IMR-90 (cell line): ENCODE measurements around the gene CWC15. TPM values are rescaled to one million over a fixed set of nuclear protein-coding genes. Genes with fewer than 3 reads are reported as not detected.

ENCODE experiments used
- ATAC-seq: fragments of 200-7000 bp; cut with Tn5 transposase; 2 replicates; pipeline ENCODE4 v1.9.1; 2020; ENCODE audit warnings: low read depth, mild to moderate bottlenecking, moderate library complexity
- BruUV-seq: library from RNA; stranded (reverse); fragments of 400-500 nt; replicated peaks from 2 replicates; lab custom pipeline; 2021; lab: Mats Ljungman, UMichigan
- CTCF ChIA-PET: fragments of 300-600 bp; formaldehyde crosslinking; extraction: SDS; loops from one replicate; lab custom pipeline; 2021; ENCODE audit warnings: antibody characterized with exemption; lab: Yijun Ruan, JAX
- POLR2A ChIA-PET: fragments of 300-600 bp; sonication (Branson Sonifier 250); formaldehyde crosslinking; loops from one replicate; lab custom pipeline; 2022; ENCODE audit warnings: antibody characterized with exemption; ENCODE audit not compliant: unreplicated experiment; lab: Charles Lee
- DNase-seq: peaks from one replicate; pipeline ENCODE4 v3.0.0; 2013
- H2AFZ ChIP-seq: replicated peaks from 2 replicates; pipeline ENCODE3; 2013; ENCODE audit warnings: low read length, mild to moderate bottlenecking; ENCODE audit not compliant: poor library complexity
- H2AK5ac ChIP-seq: 2 replicates; pipeline ENCODE4 v1.6.1; 2013; ENCODE audit warnings: low read depth, low read length, inconsistent platforms
- H2AK9ac ChIP-seq: replicated peaks from 2 replicates; pipeline ENCODE3; 2013; ENCODE audit warnings: mild to moderate bottlenecking, low read depth, low read length, moderate library complexity; ENCODE audit not compliant: poor library complexity
- H2BK120ac ChIP-seq: 2 replicates; pipeline ENCODE4 v1.6.1; 2013; ENCODE audit warnings: low read depth, low read length, inconsistent platforms
- H2BK15ac ChIP-seq: 3 replicates; pipeline ENCODE4 v1.6.1; 2013; ENCODE audit warnings: low read depth, low read length, inconsistent platforms
- H2BK20ac ChIP-seq: 2 replicates; pipeline ENCODE4 v1.6.1; 2013; ENCODE audit warnings: low read depth, mild to moderate bottlenecking, inconsistent platforms, low read length, moderate library complexity
- H2BK5ac ChIP-seq: 2 replicates; pipeline ENCODE4 v1.6.1; 2013; ENCODE audit warnings: mild to moderate bottlenecking, low read depth, low read length, inconsistent platforms; ENCODE audit not compliant: poor library complexity, severe bottlenecking
- H3K14ac ChIP-seq: replicated peaks from 2 replicates; pipeline ENCODE4 v1.6.1; 2013; ENCODE audit warnings: low read depth, low read length, inconsistent platforms
- H3K18ac ChIP-seq: 2 replicates; pipeline ENCODE4 v1.6.1; 2013; ENCODE audit warnings: low read depth, low read length, control low read depth
- H3K23ac ChIP-seq: 2 replicates; pipeline ENCODE4 v1.6.1; 2013; ENCODE audit warnings: low read depth, low read length, inconsistent platforms
- H3K27ac ChIP-seq: 2 replicates; pipeline ENCODE4 v1.5.1; 2013; ENCODE audit warnings: mild to moderate bottlenecking, control low read depth, low read length; ENCODE audit not compliant: insufficient read depth
- H3K27me3 ChIP-seq: 2 replicates; pipeline ENCODE4 v1.6.1; 2013; ENCODE audit warnings: low read length; ENCODE audit not compliant: control insufficient read depth, insufficient read depth
- H3K36me3 ChIP-seq: 2 replicates; pipeline ENCODE4 v1.6.1; 2013; ENCODE audit warnings: low read length, mixed read lengths; ENCODE audit not compliant: control insufficient read depth, insufficient read depth
- H3K4ac ChIP-seq: 2 replicates; pipeline ENCODE4 v1.6.1; 2013; ENCODE audit warnings: low read depth, low read length, inconsistent platforms
- H3K4me1 ChIP-seq: 2 replicates; pipeline ENCODE4 v1.6.1; 2013; ENCODE audit warnings: low read length, mixed read lengths; ENCODE audit not compliant: control insufficient read depth, insufficient read depth
- H3K4me2 ChIP-seq: 2 replicates; pipeline ENCODE4 v1.6.1; 2013; ENCODE audit warnings: low read depth, mild to moderate bottlenecking, control low read depth, low read length, moderate library complexity
- H3K4me3 ChIP-seq: 2 replicates; pipeline ENCODE4 v1.5.1; 2013; ENCODE audit warnings: low read depth, mild to moderate bottlenecking, control low read depth, low read length, moderate library complexity; ENCODE audit not compliant: insufficient read depth
- H3K56ac ChIP-seq: 2 replicates; pipeline ENCODE4 v1.6.1; 2013; ENCODE audit warnings: low read length, inconsistent platforms; ENCODE audit not compliant: insufficient read depth; ENCODE audit errors: extremely low read depth
- H3K79me1 ChIP-seq, 2 experiments: 2 replicates each; pipeline ENCODE4 v1.6.1; 2013; ENCODE audit warnings: low read length in 2 of 2, inconsistent platforms in 1 of 2, low read depth in 1 of 2
- H3K9ac ChIP-seq: 2 replicates; pipeline ENCODE4 v1.6.1; 2013; ENCODE audit warnings: low read depth, low read length, control low read depth
- H3K9me1 ChIP-seq: 2 replicates; pipeline ENCODE4 v1.6.1; 2013; ENCODE audit warnings: low read length, inconsistent platforms; ENCODE audit not compliant: insufficient read depth
- H3K9me3 ChIP-seq: 2 replicates; pipeline ENCODE4 v1.6.1; 2013; ENCODE audit warnings: low read length; ENCODE audit not compliant: control insufficient read depth, insufficient read depth
- H4K20me1 ChIP-seq: 2 replicates; pipeline ENCODE4 v1.6.1; 2013; ENCODE audit warnings: low read length, inconsistent platforms; ENCODE audit not compliant: insufficient read depth
- H4K5ac ChIP-seq: 2 replicates; pipeline ENCODE4 v1.6.1; 2013; ENCODE audit warnings: mild to moderate bottlenecking, low read depth, low read length, control low read depth
- H4K8ac ChIP-seq, 2 experiments: 2 replicates each; pipeline ENCODE4 v1.6.1; 2013; ENCODE audit warnings: low read depth in 2 of 2, low read length in 2 of 2, control low read depth in 1 of 2, inconsistent platforms in 1 of 2
- H4K91ac ChIP-seq: 2 replicates; pipeline ENCODE4 v1.6.1; 2013; ENCODE audit warnings: low read depth, low read length, inconsistent platforms; ENCODE audit not compliant: insufficient read depth
- BHLHE40 ChIP-seq: fragments of 150-350 bp; IDR thresholded peaks from 2 replicates; pipeline ENCODE4 v1.6.1; 2016; ENCODE audit warnings: mild to moderate bottlenecking, low read depth, low read length
- CHD1 ChIP-seq: IDR thresholded peaks from 2 replicates; pipeline ENCODE4 v1.6.1; 2012; ENCODE audit warnings: low read depth, low read length, improper control_type of control experiment
- FOS ChIP-seq: fragments of 150-350 bp; IDR thresholded peaks from 2 replicates; pipeline ENCODE4 v1.6.1; 2016; ENCODE audit warnings: low read depth, low read length
- MAFK ChIP-seq: IDR thresholded peaks from 2 replicates; pipeline ENCODE4 v1.6.1; 2012; ENCODE audit warnings: low read depth, low read length, improper control_type of control experiment
- NFE2L2 ChIP-seq: fragments of 150-350 bp; IDR thresholded peaks from 2 replicates; pipeline ENCODE4 v1.6.1; 2016; ENCODE audit warnings: low read depth, mild to moderate bottlenecking, low read length
- POLR2A ChIP-seq: IDR thresholded peaks from 2 replicates; pipeline ENCODE4 v1.6.1; 2012; ENCODE audit warnings: mild to moderate bottlenecking, low read depth, low read length
- RAD21 ChIP-seq: IDR thresholded peaks from 2 replicates; pipeline ENCODE4 v1.6.1; 2012; ENCODE audit warnings: low read length, improper control_type of control experiment
- RCOR1 ChIP-seq: IDR thresholded peaks from 2 replicates; pipeline ENCODE4 v1.6.1; 2012; ENCODE audit warnings: mild to moderate bottlenecking, low read length, improper control_type of control experiment; ENCODE audit not compliant: insufficient replicate concordance
- SMC3 ChIP-seq: fragments of 150-350 bp; IDR thresholded peaks from 2 replicates; pipeline ENCODE4 v1.6.1; 2016; ENCODE audit warnings: low read depth, mild to moderate bottlenecking, antibody characterized with exemption, low read length, moderate library complexity
- WGBS, 2 experiments: methylation state at CpG; one replicate each; pipeline versions ENCODE4 v1.1.5 to v1.1.7; 2013; ENCODE audit warnings: missing lambda C conversion rate in 2 of 2; ENCODE audit not compliant: insufficient read length in 1 of 2; ENCODE audit errors: extremely low coverage in 2 of 2; 5-methylcytosine and 5-hydroxymethylcytosine counted together
- dilution Hi-C: fragments of 300-500 bp; cut with HindIII; formaldehyde crosslinking; loops from one replicate; pipeline ENCODE4 v1.14.3; 2018; ENCODE audit warnings: low sequenced_read_pairs; ENCODE audit not compliant: unreplicated experiment
- in situ Hi-C: fragments of 300-500 bp; cut with MboI; formaldehyde crosslinking; loops from 3 replicates; pipeline ENCODE4 v1.14.3; 2019; ENCODE audit warnings: low sequenced_read_pairs, inconsistent platforms, mixed read lengths
- intact Hi-C: fragments of 100-400 bp; cut with micrococcal nuclease; formaldehyde crosslinking; loops from 2 replicates; pipeline ENCODE4 v1.10.0; 2022
- polyA plus RNA-seq, 3 experiments: library from polyadenylated mRNA; depleted of rRNA; stranded (reverse); fragments of >200 nt; gene quantifications; 2 replicates each; pipeline ENCODE4 v1.2.3, GENCODE V29; 2012; ENCODE audit warnings: low replicate concordance in 1 of 3
- total RNA-seq: library from RNA; depleted of rRNA; stranded (reverse); fragments of >200 nt; gene quantifications from 2 replicates; pipeline ENCODE4 v1.2.3, GENCODE V29; 2012

The CWC15 gene
- total and polyA plus RNA-seq, 2 of the 4 experiments (the other 2 are of a cell fraction): 38.4 to 48.6 TPM

GRCh38 chr11:94988748-94989147 lies 15.4 kb upstream of the CWC15 start:
- no CpG with 5 or more reads among the region's 1 CpG for WGBS, 2 experiments
- ChIA-PET POLR2A (no interaction called here), CTCF (no interaction called here)
- H4K20me1 ChIP-seq: no peaks in the 10 kb centered on the region
- DNase-seq (no peak), ATAC-seq (no peak)
- H2AK9ac ChIP-seq: no peak overlapping the region
- H2AFZ ChIP-seq: no peak overlapping the region
- no peak overlapping the region for H3K27ac ChIP-seq
- no peak overlapping the region for H2BK20ac ChIP-seq
- H4K91ac ChIP-seq: no peak overlapping the region
- H3K9ac ChIP-seq: no peak overlapping the region
- no peak overlapping the region for H3K18ac ChIP-seq
- no peaks in the 10 kb centered on the region for H3K4me1 ChIP-seq
- no peak overlapping the region for H4K5ac ChIP-seq
- no peak overlapping the region for H3K4me3 ChIP-seq
- no peak overlapping the region for H2BK15ac ChIP-seq
- no peak overlapping the region for H4K8ac ChIP-seq
- no peaks in the 10 kb centered on the region for H3K9me3 ChIP-seq
- intact Hi-C loops: no loop called here
- no peak overlapping the region for H2BK120ac ChIP-seq
- no peaks in the 10 kb centered on the region for H3K79me1 ChIP-seq
- dilution Hi-C loops: no loop called here
- H3K23ac ChIP-seq: no peak overlapping the region
- H2BK5ac ChIP-seq: no peak overlapping the region
- peaks cover 5% of the 10 kb centered on the region; the same call in 1 of the 2 replicates for H3K27me3 ChIP-seq
- no peak for TF ChIP-seq BHLHE40
- TF ChIP-seq NFE2L2: no peak
- no peak for TF ChIP-seq CHD1
- no peak for TF ChIP-seq FOS
- TF ChIP-seq SMC3: no peak
- TF ChIP-seq POLR2A: no peak
- no peak for TF ChIP-seq RAD21
- no peak for TF ChIP-seq MAFK
- TF ChIP-seq RCOR1: no peak
- H2AK5ac ChIP-seq: no peak overlapping the region
- in situ Hi-C loops: no loop called here
- no TSS peak for BruUV-seq
- H3K14ac ChIP-seq: no peak overlapping the region
- no peak overlapping the region for H3K4ac ChIP-seq
- H3K9me1 ChIP-seq: no peaks in the 10 kb centered on the region
- H3K36me3 ChIP-seq: no peaks in the 10 kb centered on the region
- no peak overlapping the region for H3K56ac ChIP-seq
- no peak overlapping the region for H3K4me2 ChIP-seq
